WTC11 (cell line): ENCODE data around the gene OR51B5. TPM values are rescaled to one million over a fixed set of nuclear protein-coding genes. Genes with fewer than 3 reads are reported as not detected.

Source experiments
- ATAC-seq: fragments of 200-7000 bp; cut with Tn5 transposase; 2 replicates; pipeline ENCODE4 v1.10.0; 2021; ENCODE audit warnings: mild to moderate bottlenecking, moderate library complexity
- CTCF ChIA-PET: fragments of 300-600 bp; sonication (Branson Sonifier 250); formaldehyde crosslinking; loops from one replicate; lab custom pipeline; 2021; ENCODE audit warnings: antibody characterized with exemption; lab: Charles Lee
- POLR2A ChIA-PET: fragments of 350-600 bp; sonication (Branson Sonifier 250); formaldehyde crosslinking; loops from one replicate; lab custom pipeline; 2021; ENCODE audit warnings: antibody characterized with exemption; lab: Charles Lee
- DNase-seq: peaks from one replicate; pipeline ENCODE4 v3.0.0; 2021; ENCODE audit warnings: low spot score
- H3K27ac Mint-ChIP-seq: 2 replicates; pipeline ENCODE4 v1.8.0; 2021; ENCODE audit warnings: mixed read lengths
- H3K27me3 Mint-ChIP-seq: 2 replicates; pipeline ENCODE4 v1.8.0; 2021; ENCODE audit warnings: low read depth, mild to moderate bottlenecking, moderate library complexity, mixed read lengths
- H3K36me3 Mint-ChIP-seq: 2 replicates; pipeline ENCODE4 v1.8.0; 2021; ENCODE audit warnings: mixed read lengths
- H3K4me1 Mint-ChIP-seq: 2 replicates; pipeline ENCODE4 v1.8.0; 2022; ENCODE audit warnings: mixed read lengths
- H3K4me3 Mint-ChIP-seq: 2 replicates; pipeline ENCODE4 v1.8.0; 2021; ENCODE audit warnings: mild to moderate bottlenecking, moderate library complexity, mixed read lengths
- H3K9me3 Mint-ChIP-seq: 2 replicates; pipeline ENCODE4 v1.8.0; 2021; ENCODE audit warnings: mixed read lengths
- CTCF ChIP-seq: fragments of 200-600 bp; IDR thresholded peaks from 2 replicates; pipeline ENCODE4 v1.8.0; 2022; ENCODE audit warnings: antibody characterized with exemption
- ELF4 ChIP-seq: sonication (generic); formaldehyde crosslinking; IDR thresholded peaks from 2 replicates; pipeline ENCODE4 v1.8.1; 2022; ENCODE audit warnings: low read depth, mild to moderate bottlenecking, moderate library complexity, missing genetic modification reagents
- ERG ChIP-seq: fragments of 250-450 bp; sonication (Bioruptor Pico); IDR thresholded peaks from 2 replicates; pipeline ENCODE4 v1.8.0; 2021; ENCODE audit warnings: mild to moderate bottlenecking
- HMGXB4 ChIP-seq: sonication (generic); formaldehyde crosslinking; IDR thresholded peaks from 2 replicates; pipeline ENCODE4 v1.8.1; 2023; ENCODE audit warnings: mild to moderate bottlenecking, moderate library complexity, missing genetic modification reagents
- MAX ChIP-seq: sonication (generic); formaldehyde crosslinking; IDR thresholded peaks from 2 replicates; pipeline ENCODE4 v1.8.0; 2022; ENCODE audit warnings: mild to moderate bottlenecking, missing genetic modification reagents
- OVOL2 ChIP-seq: fragments of 250-450 bp; sonication (Bioruptor Pico); IDR thresholded peaks from 2 replicates; pipeline ENCODE4 v1.9.0; 2021; ENCODE audit warnings: mild to moderate bottlenecking, borderline replicate concordance
- PRDM15 ChIP-seq: sonication (generic); formaldehyde crosslinking; IDR thresholded peaks from 2 replicates; pipeline ENCODE4 v1.8.0; 2022; ENCODE audit warnings: missing genetic modification reagents
- TP53 ChIP-seq: sonication (generic); formaldehyde crosslinking; IDR thresholded peaks from 2 replicates; pipeline ENCODE4 v1.8.1; 2023; ENCODE audit warnings: mild to moderate bottlenecking, missing genetic modification reagents
- USF1 ChIP-seq: sonication (generic); formaldehyde crosslinking; IDR thresholded peaks from 2 replicates; pipeline ENCODE4 v1.8.0; 2022; ENCODE audit warnings: mild to moderate bottlenecking, missing genetic modification reagents
- ZBTB43 ChIP-seq: sonication (generic); formaldehyde crosslinking; IDR thresholded peaks from 2 replicates; pipeline ENCODE4 v1.8.1; 2023; ENCODE audit warnings: mild to moderate bottlenecking, missing genetic modification reagents
- ZNF512 ChIP-seq: sonication (generic); formaldehyde crosslinking; IDR thresholded peaks from 2 replicates; pipeline ENCODE4 v1.8.1; 2022; ENCODE audit warnings: missing genetic modification reagents, borderline replicate concordance
- total RNA-seq: library from RNA; stranded (reverse); gene quantifications from 3 replicates; pipeline ENCODE4 v1.2.3, GENCODE V29; 2021

The OR51B5 gene
- total RNA-seq, 1 experiment from 2014 or later = 0.26 TPM

GRCh38 chr11:5307256-5308019, 35.9 kb downstream of the OR51B5 start (continued):
- TF ChIP-seq HMGXB4 (no peak), OVOL2 (no peak), USF1 (CRISPR knock-in tag) (no peak), TP53 (no peak), ZBTB43 (CRISPR knock-in tag) (no peak)

- H3K4me3 Mint-ChIP-seq = no peak overlapping the region
- H3K36me3 Mint-ChIP-seq = no peaks in the 10 kb centered on the region
- no peaks in the 10 kb centered on the region for H3K27me3 Mint-ChIP-seq
- ChIA-PET POLR2A (no interaction called here), CTCF (no interaction called here)
- H3K9me3 Mint-ChIP-seq = no peaks in the 10 kb centered on the region
- ATAC-seq (no peak), DNase-seq (no peak)
- no peak overlapping the region for H3K27ac Mint-ChIP-seq
- no peak for TF ChIP-seq TP53
- TF ChIP-seq CTCF = no peak
- no peak for TF ChIP-seq ZNF512
- TF ChIP-seq ELF4 (CRISPR knock-in tag) = no peak
- no peak for TF ChIP-seq MAX (CRISPR knock-in tag)
- TF ChIP-seq PRDM15 (CRISPR knock-in tag) = no peak
- no peak for TF ChIP-seq ERG
- no peaks in the 10 kb centered on the region for H3K4me1 Mint-ChIP-seq
These were observed 39.3 kb downstream of the OR51B5 start for GRCh38 chr11:5304046-5304445.
